CD8-positive, alpha-beta memory T cell (primary cell): ENCODE measurements around the gene RPL41. TPM values are rescaled to one million over a fixed set of nuclear protein-coding genes. Genes with fewer than 3 reads are reported as not detected.
A peak's percentile ranks its signal among the peaks of the same experiment; 100 is the strongest.

Experiments used
- CTCF ChIA-PET: fragments of 350-600 bp; sonication (Branson Sonifier 250); formaldehyde crosslinking; loops from one replicate; lab custom pipeline; 2021; ENCODE audit warnings: antibody characterized with exemption; lab: Charles Lee
- POLR2A ChIA-PET: fragments of 350-600 bp; sonication (Branson Sonifier 250); formaldehyde crosslinking; loops from one replicate; lab custom pipeline; 2021; ENCODE audit warnings: antibody characterized with exemption; lab: Charles Lee
- DNase-seq, 5 donors: peaks; one replicate each; pipeline versions ENCODE4 v3.0.0 to v3.0.0-alpha.2; 2020 to 2022; ENCODE audit warnings: mixed read lengths in 1 of 5
- H3K27ac ChIP-seq: one replicate; pipeline ENCODE4 v1.7.0; 2013; ENCODE audit warnings: low read depth, mild to moderate bottlenecking, low read length, moderate library complexity
- H3K27me3 ChIP-seq: 2 replicates; pipeline ENCODE4 v1.7.0; 2013; ENCODE audit warnings: low read length, mild to moderate bottlenecking; ENCODE audit not compliant: insufficient read depth, poor library complexity, severe bottlenecking
- H3K36me3 ChIP-seq: 2 replicates; pipeline ENCODE4 v1.7.0; 2013; ENCODE audit warnings: mild to moderate bottlenecking, low read length, moderate library complexity; ENCODE audit not compliant: insufficient read depth
- H3K4me1 ChIP-seq: 2 replicates; pipeline ENCODE4 v1.7.0; 2013; ENCODE audit warnings: mild to moderate bottlenecking, low read length, moderate library complexity; ENCODE audit not compliant: insufficient read depth
- H3K4me3 ChIP-seq: 2 replicates; pipeline ENCODE4 v1.7.0; 2013; ENCODE audit warnings: mild to moderate bottlenecking, low read length
- H3K9me3 ChIP-seq: 2 replicates; pipeline ENCODE4 v1.7.0; 2013; ENCODE audit warnings: mild to moderate bottlenecking, low read length
- H3K27ac Mint-ChIP-seq, 8 donors: one replicate each; pipeline ENCODE4 v1.8.0; 2020 to 2021; ENCODE audit warnings: mixed read lengths in 8 of 8, mild to moderate bottlenecking in 6 of 8, inconsistent platforms in 3 of 8, moderate library complexity in 3 of 8
- H3K27me3 Mint-ChIP-seq, 2 donors: one replicate each; pipeline ENCODE4 v1.8.0; 2020 to 2021; ENCODE audit warnings: mixed read lengths in 2 of 2, mild to moderate bottlenecking in 1 of 2, moderate library complexity in 1 of 2
- H3K36me3 Mint-ChIP-seq, 3 donors: one replicate each; pipeline ENCODE4 v1.8.0; 2020 to 2021; ENCODE audit warnings: mixed read lengths in 3 of 3, inconsistent platforms in 1 of 3, mild to moderate bottlenecking in 1 of 3
- H3K4me1 Mint-ChIP-seq, 3 donors: one replicate each; pipeline ENCODE4 v1.8.0; 2020 to 2021; ENCODE audit warnings: mixed read lengths in 3 of 3, inconsistent platforms in 1 of 3, mild to moderate bottlenecking in 1 of 3
- H3K4me3 Mint-ChIP-seq, 7 donors: one replicate each; pipeline ENCODE4 v1.8.0; 2020 to 2021; ENCODE audit warnings: mixed read lengths in 7 of 7, mild to moderate bottlenecking in 6 of 7, moderate library complexity in 4 of 7, inconsistent platforms in 2 of 7
- H3K9me3 Mint-ChIP-seq, 5 donors: one replicate each; pipeline ENCODE4 v1.8.0; 2020 to 2022; ENCODE audit warnings: mixed read lengths in 5 of 5, mild to moderate bottlenecking in 3 of 5, moderate library complexity in 2 of 5, inconsistent platforms in 1 of 5
- polyA plus RNA-seq: library from polyadenylated mRNA; unstranded; fragments of 300-500 nt; fragmentation: Illumina TruSeq; gene quantifications from one replicate; pipeline ENCODE4 v1.2.3, GENCODE V29; 2021
- total RNA-seq, 2 experiments: library from RNA; stranded (reverse); gene quantifications; one replicate each; pipeline ENCODE4 v1.2.3, GENCODE V29; 2021

RPL41 gene
- total and polyA plus RNA-seq, 3 experiments from 2014 or later = 5,711 to 7,268 (median 5,990) TPM

DNA sequence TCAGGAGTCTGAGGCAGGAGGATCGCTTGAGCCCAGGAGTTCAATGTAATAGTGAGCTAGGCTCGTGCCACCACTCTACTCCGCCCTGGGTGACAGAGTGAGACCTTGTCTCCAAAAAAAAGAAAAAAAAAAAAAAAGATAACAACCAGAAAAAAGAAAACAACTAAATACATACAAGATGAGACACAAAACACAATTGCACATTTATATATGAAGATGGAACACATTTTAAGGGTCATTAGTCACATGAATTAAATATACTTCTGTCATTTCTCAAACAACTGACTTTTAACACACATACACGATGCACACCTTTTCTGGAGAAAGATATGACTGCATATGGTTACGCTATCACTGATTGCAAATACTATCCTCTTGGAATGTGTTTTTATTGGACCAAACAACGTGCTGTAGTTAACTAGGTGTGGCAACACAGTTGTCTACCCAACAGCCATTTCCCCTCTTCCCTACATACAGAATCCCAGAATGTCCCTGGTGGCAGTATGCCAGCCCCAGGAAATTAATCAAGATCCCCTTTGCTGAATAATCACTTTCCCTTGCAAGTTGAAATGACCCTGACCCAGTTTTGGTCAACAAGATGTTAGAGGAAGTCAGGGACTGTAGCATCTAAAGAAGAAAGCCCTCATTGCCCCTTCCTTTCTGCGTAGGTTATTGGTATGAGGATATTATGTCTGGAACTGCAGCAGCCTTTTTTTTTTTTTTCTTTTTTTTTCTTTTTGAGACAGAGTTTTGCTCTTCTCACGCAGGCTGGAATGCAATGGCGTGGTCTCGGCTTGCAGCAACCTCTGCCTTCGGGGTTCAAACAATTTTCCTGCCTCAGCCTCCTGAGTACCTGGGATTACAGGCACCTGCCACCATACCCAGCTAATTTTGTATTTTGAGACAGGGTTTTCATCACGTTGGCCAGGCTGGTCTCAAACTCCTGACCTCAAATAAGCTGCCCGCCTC, 30.3 kb downstream of the RPL41 start:
- H3K9me3 Mint-ChIP-seq = no peaks in the 10 kb centered on the region
- POLR2A ChIA-PET = no interaction called here

GRCh38 chr12:56150563-56150962, 34.1 kb downstream of the RPL41 start:
- H3K27ac ChIP-seq = no peak overlapping the region
- Mint-ChIP-seq H3K9me3 (no peaks in the 10 kb centered on the region), H3K4me3 (peak overlapping the region; percentile 39 to 91 (median 67)), H3K27me3 (no peaks in the 10 kb centered on the region), H3K27ac (peak overlapping the region in 7 of 8 donors; percentile 69 to 98 (median 94)), H3K36me3 (peaks cover 0 to 6% (median 2%) of the 10 kb centered on the region in 3 donors), H3K4me1 (peaks cover 33 to 37% (median 36%) of the 10 kb centered on the region in 3 donors)
- no peaks in the 10 kb centered on the region for H3K36me3 ChIP-seq
- CTCF ChIA-PET = interaction anchor here (0.6 to 1.8 kb wide), 2 partner anchors 12 to 39 kb away, joined by 3 to 10 read pairs; partner anchors contain the start of gene SMARCC2
- DNase-seq = no peak
- POLR2A ChIA-PET = interaction anchor here (0.6 to 1.7 kb wide), 6 partner anchors 9 to 55 kb away, joined by 3 to 19 read pairs (median 6); partner anchors contain the start of gene ESYT1
- H3K9me3 ChIP-seq = no peaks in the 10 kb centered on the region
- peaks cover 24% of the 10 kb centered on the region for H3K4me1 ChIP-seq
- H3K27me3 ChIP-seq = no peaks in the 10 kb centered on the region
- no peak overlapping the region for H3K4me3 ChIP-seq

More for the DNA sequence above, 30.3 kb downstream of the RPL41 start:
- H3K4me3 ChIP-seq = no peak overlapping the region
- peaks cover 32 to 42% (median 37%) of the 10 kb centered on the region in 3 donors for H3K4me1 Mint-ChIP-seq
- peaks cover 9 to 39% (median 19%) of the 10 kb centered on the region in 3 donors for H3K36me3 Mint-ChIP-seq
- H3K27ac ChIP-seq = no peak overlapping the region
- no peaks in the 10 kb centered on the region for H3K27me3 ChIP-seq
- no peak for DNase-seq
- H3K27me3 Mint-ChIP-seq = no peaks in the 10 kb centered on the region
- CTCF ChIA-PET = no interaction called here
- H3K36me3 ChIP-seq = peaks cover 37% of the 10 kb centered on the region
- H3K4me1 ChIP-seq = peaks cover 22% of the 10 kb centered on the region
- H3K4me3 Mint-ChIP-seq = peak overlapping the region in 1 of 7 donors; percentile 11
- no peaks in the 10 kb centered on the region for H3K9me3 ChIP-seq
- peak overlapping the region in 6 of 8 donors; percentile 14 to 63 (median 36) for H3K27ac Mint-ChIP-seq

GRCh38 chr12:56151672-56152131, 35.3 kb downstream of the RPL41 start:
- Histone ChIP-seq H3K4me1 (peaks cover 24% of the 10 kb centered on the region), H3K4me3 (peak overlapping the region; percentile 60), H3K27me3 (no peaks in the 10 kb centered on the region), H3K9me3 (no peaks in the 10 kb centered on the region), H3K27ac (peak overlapping the region; percentile 80), H3K36me3 (no peaks in the 10 kb centered on the region)
- Mint-ChIP-seq H3K4me3 (peak overlapping the region; percentile 89 to 98 (median 91)), H3K27ac (peak overlapping the region; percentile 94 to 98 (median 97)), H3K36me3 (peaks cover 0 to 6% (median 2%) of the 10 kb centered on the region in 3 donors), H3K4me1 (peaks cover 31 to 36% (median 33%) of the 10 kb centered on the region in 3 donors), H3K9me3 (no peaks in the 10 kb centered on the region), H3K27me3 (no peaks in the 10 kb centered on the region)
- ChIA-PET POLR2A (interaction anchor here (0.6 to 1.7 kb wide), 12 partner anchors 9 to 222 kb away, joined by 3 to 19 read pairs (median 4); partner anchors contain the start of genes ESYT1, PA2G4, RPL41 and SMARCC2), CTCF (interaction anchor here (0.6 to 1.8 kb wide), 11 partner anchors 9 to 313 kb away, joined by 3 to 22 read pairs (median 3); partner anchors contain the start of genes ESYT1, SMARCC2 and ZC3H10)
- peak; percentile 52 to 81 (median 55) for DNase-seq

GRCh38 chr12:56152132-56152755, 35.8 kb downstream of the RPL41 start, which contains the start of gene MYL6B:
Gene MYL6B (plus strand): TSS chr12:56152587. CDS start chr12:56153919, 1,332 bp downstream.
- peak within 1 kb of the TSS; percentile 80 for H3K27ac ChIP-seq
- peaks cover 27% of the 10 kb centered on the region for H3K4me1 ChIP-seq
- H3K27ac Mint-ChIP-seq = peak within 1 kb of the TSS; percentile 94 to 98 (median 97)
- H3K36me3 ChIP-seq = no peaks in the 10 kb centered on the region
- no peaks in the 10 kb centered on the region for H3K9me3 Mint-ChIP-seq
- no peaks in the 10 kb centered on the region for H3K27me3 ChIP-seq
- no peaks in the 10 kb centered on the region for H3K9me3 ChIP-seq
- ChIA-PET CTCF (interaction anchor here (0.8 to 1.8 kb wide), 10 partner anchors 10 to 312 kb away, joined by 3 to 22 read pairs (median 4); partner anchors contain the start of genes ESYT1, SMARCC2 and ZC3H10), POLR2A (interaction anchor here (0.6 to 1.7 kb wide), 11 partner anchors 10 to 222 kb away, joined by 3 to 19 read pairs (median 5); partner anchors contain the start of genes ESYT1, PA2G4, RPL41 and SMARCC2)
- peak; percentile 84 to 94 (median 87) for DNase-seq
- H3K36me3 Mint-ChIP-seq = peaks cover 0 to 6% (median 2%) of the 10 kb centered on the region in 3 donors
- peaks cover 31 to 36% (median 33%) of the 10 kb centered on the region in 3 donors for H3K4me1 Mint-ChIP-seq
- H3K4me3 Mint-ChIP-seq = peak within 1 kb of the TSS; percentile 89 to 98 (median 91)
- H3K4me3 ChIP-seq = peak within 1 kb of the TSS; percentile 60
- H3K27me3 Mint-ChIP-seq = no peaks in the 10 kb centered on the region

DNA sequence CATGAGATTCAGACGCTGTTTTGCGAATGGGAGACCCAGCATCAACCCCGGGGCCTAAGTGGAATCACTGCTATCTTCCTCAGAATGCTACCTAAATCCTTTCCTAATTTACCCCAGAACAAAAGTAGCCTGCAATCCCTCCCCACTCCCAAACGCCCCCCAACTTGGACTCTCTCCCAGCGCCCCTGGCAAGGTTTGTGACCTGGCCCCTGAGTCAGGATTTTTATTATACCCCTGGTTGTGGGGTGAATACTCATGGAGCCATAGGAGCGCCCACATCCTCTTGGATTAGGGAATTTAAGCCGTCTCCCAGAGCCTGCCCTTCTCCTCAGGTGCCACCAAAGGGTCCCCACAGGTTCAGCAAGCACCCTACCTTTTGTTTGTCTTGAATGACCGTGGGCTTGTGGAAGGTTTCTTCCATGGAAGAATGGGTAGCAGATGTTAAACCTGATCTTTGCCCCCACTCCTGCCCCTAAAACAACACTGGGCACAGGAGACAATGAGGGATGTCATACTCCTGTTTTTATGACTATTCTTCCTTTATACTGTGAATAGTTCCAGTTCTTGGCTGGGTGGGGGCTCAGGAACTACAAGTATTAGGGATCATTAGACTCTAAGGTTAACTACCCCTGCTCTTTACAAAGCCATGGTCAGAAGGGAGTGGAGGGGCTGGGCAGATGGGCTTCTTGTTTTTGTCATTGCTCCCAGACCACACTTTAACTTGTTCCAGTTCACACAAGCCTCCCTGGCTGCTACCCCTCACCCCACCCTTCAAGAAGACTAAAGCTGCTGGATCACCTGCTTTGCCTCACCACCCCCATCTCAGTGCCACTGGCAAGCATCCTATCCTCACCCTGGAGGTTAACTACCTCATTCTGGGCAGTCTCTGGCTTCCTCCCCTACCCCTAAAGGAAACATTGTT, 36.6 kb downstream of the RPL41 start:
- no peak for DNase-seq
- no peaks in the 10 kb centered on the region for H3K36me3 ChIP-seq
- H3K4me3 Mint-ChIP-seq = peak overlapping the region; percentile 89 to 98 (median 91)
- H3K4me1 ChIP-seq = peaks cover 30% of the 10 kb centered on the region
- peak overlapping the region; percentile 60 for H3K4me3 ChIP-seq
- no peaks in the 10 kb centered on the region for H3K27me3 ChIP-seq
- no peaks in the 10 kb centered on the region for H3K9me3 Mint-ChIP-seq
- ChIA-PET POLR2A (interaction anchor here (1.6 kb wide), 1 partner anchor 35 kb away, joined by 14 read pairs; the partner anchor contains the start of genes RPL41 and ZC3H10), CTCF (interaction anchor here (1.5 kb wide), 1 partner anchor 35 kb away, joined by 7 read pairs; the partner anchor contains the start of gene ZC3H10)
- H3K4me1 Mint-ChIP-seq = peaks cover 36 to 41% (median 38%) of the 10 kb centered on the region in 3 donors
- peak overlapping the region; percentile 85 to 98 (median 96) for H3K27ac Mint-ChIP-seq
- peak overlapping the region; percentile 80 for H3K27ac ChIP-seq
- no peaks in the 10 kb centered on the region for H3K9me3 ChIP-seq
- peaks cover 0 to 6% (median 2%) of the 10 kb centered on the region in 3 donors for H3K36me3 Mint-ChIP-seq
- H3K27me3 Mint-ChIP-seq = no peaks in the 10 kb centered on the region

DNA sequence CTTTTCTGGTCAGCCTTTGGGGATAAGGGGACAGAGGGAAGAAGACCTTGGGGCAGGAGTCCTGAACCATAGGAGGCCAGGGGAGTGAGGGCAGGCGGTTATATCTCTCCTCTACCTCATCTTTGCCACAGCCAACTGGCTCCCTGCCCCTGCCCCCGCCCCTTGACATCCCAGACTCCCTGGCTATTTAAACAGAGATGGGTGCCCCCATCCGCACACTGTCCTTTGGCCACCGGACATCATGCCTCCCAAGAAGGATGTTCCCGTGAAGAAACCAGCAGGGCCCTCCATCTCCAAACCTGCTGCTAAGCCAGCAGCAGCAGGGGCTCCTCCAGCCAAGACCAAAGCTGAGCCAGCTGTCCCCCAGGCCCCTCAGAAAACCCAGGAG, 37.2 kb downstream of the RPL41 start:
- Histone ChIP-seq H3K9me3 (no peaks in the 10 kb centered on the region), H3K4me3 (no peak overlapping the region), H3K27me3 (no peaks in the 10 kb centered on the region), H3K27ac (peak overlapping the region; percentile 80), H3K4me1 (peaks cover 30% of the 10 kb centered on the region), H3K36me3 (no peaks in the 10 kb centered on the region)
- POLR2A ChIA-PET = no interaction called here
- CTCF ChIA-PET = no interaction called here
- Mint-ChIP-seq H3K9me3 (no peaks in the 10 kb centered on the region), H3K27me3 (no peaks in the 10 kb centered on the region), H3K27ac (peak overlapping the region in 1 of 8 donors; percentile 97), H3K4me3 (peak overlapping the region in 5 of 7 donors; percentile 23 to 91 (median 41)), H3K4me1 (peaks cover 38 to 41% (median 39%) of the 10 kb centered on the region in 3 donors), H3K36me3 (peaks cover 0 to 12% (median 3%) of the 10 kb centered on the region in 3 donors)
- DNase-seq = no peak
